ENCODE measurements around the gene NAA16. TPM values are rescaled to one million over a fixed set of nuclear protein-coding genes. Genes with fewer than 3 reads are reported as not detected.

Gene NAA16
- polyA plus RNA-seq, 1 donor from 2014 or later, result 57.0 TPM

DNA sequence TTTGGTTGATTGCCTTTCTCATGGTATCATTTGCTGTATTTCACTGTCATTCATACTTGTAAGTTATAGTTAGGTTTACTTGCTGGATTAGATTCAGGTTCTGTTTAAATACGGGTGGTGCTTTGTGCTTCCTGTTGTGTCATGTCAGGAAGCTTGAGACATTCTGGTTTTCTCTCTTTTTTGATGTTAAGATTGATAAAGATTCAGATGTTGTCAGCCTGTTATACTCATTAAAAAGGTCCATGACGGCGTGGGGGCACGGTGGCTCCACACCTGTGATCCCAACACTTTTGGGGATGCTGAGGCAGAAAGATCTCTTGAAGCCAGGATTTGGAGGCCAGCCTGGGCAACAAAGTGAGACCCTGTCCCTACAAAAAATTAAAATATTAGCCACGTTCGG, 45.7 kb downstream of the NAA16 start:
- Histone ChIP-seq H3K4me3 (ENCODE audit: low read length) (no peak overlapping the region), H2AFZ (ENCODE audit: low read depth, low read length) (no peak overlapping the region), H3K36me3 (ENCODE audit: insufficient read depth, low read length) (peaks cover 6% of the 10 kb centered on the region)

DNA sequence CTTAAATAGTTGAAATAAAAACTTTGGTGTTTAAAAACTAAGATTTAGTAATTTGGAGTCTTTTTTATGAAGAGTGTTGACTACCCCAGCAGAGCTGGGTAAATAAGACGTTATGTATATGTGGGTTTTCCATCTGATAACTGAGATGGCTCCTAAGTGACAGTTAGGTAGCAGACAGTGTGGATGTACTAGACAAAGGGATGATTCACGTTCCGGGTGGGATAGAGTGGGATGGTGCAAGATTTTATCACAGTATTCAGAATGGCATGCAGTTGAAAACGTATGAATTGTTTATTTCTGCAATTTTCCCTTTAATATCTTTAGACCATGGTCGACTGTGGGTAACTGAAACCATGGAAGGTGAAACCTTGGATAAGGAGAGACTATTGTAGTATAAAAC, 50.4 kb downstream of the NAA16 start:
- Histone ChIP-seq H3F3A (ENCODE audit: insufficient read depth, low read length, poor library complexity, severe bottlenecking) (no peaks in the 10 kb centered on the region), H3K4me2 (ENCODE audit: low read length) (no peak overlapping the region), H3K27ac (ENCODE audit: low read length) (no peak overlapping the region), H2AFZ (ENCODE audit: low read depth, low read length) (no peak overlapping the region), H3K9me3 (ENCODE audit: low read length) (no peaks in the 10 kb centered on the region), H3K4me3 (ENCODE audit: low read length) (no peak overlapping the region), H3K9me2 (ENCODE audit: insufficient read depth, low read length) (no peaks in the 10 kb centered on the region), H3K79me2 (replicated peaks; ENCODE audit: insufficient read depth, low read length) (no peaks in the 10 kb centered on the region), H3K9ac (ENCODE audit: low read length) (no peak overlapping the region), H3K36me3 (ENCODE audit: insufficient read depth, low read length) (peaks cover 6% of the 10 kb centered on the region), H3K27me3 (ENCODE audit: insufficient read depth, low read depth, low read length) (no peaks in the 10 kb centered on the region), H4K20me1 (ENCODE audit: insufficient read depth) (no peaks in the 10 kb centered on the region)
- no peak for TF ChIP-seq MXI1 (conservative IDR thresholded peaks at IDR 0.05; ENCODE audit: poor library complexity, severe bottlenecking)
- no peak for TF ChIP-seq EZH2 (IDR thresholded peaks at IDR 0.05; ENCODE audit: borderline replicate concordance, insufficient read depth, low read length, poor library complexity, severe bottlenecking)
- TF ChIP-seq EP300 (conservative IDR thresholded peaks at IDR 0.05; ENCODE audit: poor library complexity, severe bottlenecking), result no peak
- no peak for TF ChIP-seq RAD21 (conservative IDR thresholded peaks at IDR 0.05)
- TF ChIP-seq TAF1 (IDR thresholded peaks at IDR 0.05; ENCODE audit: low read depth), result no peak
- TF ChIP-seq SMC3 (conservative IDR thresholded peaks at IDR 0.05; ENCODE audit: poor library complexity), result no peak
- TF ChIP-seq, protein P1, sequence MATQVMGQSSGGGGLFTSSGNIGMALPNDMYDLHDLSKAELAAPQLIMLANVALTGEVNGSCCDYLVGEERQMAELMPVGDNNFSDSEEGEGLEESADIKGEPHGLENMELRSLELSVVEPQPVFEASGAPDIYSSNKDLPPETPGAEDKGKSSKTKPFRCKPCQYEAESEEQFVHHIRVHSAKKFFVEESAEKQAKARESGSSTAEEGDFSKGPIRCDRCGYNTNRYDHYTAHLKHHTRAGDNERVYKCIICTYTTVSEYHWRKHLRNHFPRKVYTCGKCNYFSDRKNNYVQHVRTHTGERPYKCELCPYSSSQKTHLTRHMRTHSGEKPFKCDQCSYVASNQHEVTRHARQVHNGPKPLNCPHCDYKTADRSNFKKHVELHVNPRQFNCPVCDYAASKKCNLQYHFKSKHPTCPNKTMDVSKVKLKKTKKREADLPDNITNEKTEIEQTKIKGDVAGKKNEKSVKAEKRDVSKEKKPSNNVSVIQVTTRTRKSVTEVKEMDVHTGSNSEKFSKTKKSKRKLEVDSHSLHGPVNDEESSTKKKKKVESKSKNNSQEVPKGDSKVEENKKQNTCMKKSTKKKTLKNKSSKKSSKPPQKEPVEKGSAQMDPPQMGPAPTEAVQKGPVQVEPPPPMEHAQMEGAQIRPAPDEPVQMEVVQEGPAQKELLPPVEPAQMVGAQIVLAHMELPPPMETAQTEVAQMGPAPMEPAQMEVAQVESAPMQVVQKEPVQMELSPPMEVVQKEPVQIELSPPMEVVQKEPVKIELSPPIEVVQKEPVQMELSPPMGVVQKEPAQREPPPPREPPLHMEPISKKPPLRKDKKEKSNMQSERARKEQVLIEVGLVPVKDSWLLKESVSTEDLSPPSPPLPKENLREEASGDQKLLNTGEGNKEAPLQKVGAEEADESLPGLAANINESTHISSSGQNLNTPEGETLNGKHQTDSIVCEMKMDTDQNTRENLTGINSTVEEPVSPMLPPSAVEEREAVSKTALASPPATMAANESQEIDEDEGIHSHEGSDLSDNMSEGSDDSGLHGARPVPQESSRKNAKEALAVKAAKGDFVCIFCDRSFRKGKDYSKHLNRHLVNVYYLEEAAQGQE (IDR thresholded peaks at IDR 0.05; ENCODE audit: borderline replicate concordance), result no peak
- TF ChIP-seq CTCF (IDR thresholded peaks at IDR 0.05; ENCODE audit: poor library complexity, severe bottlenecking), result no peak
- TF ChIP-seq POLR2AphosphoS5 (IDR thresholded peaks at IDR 0.05), result no peak

More for the DNA sequence above, 45.7 kb downstream of the NAA16 start:
- H3K27ac ChIP-seq (ENCODE audit: low read length), result no peak overlapping the region
- no peaks in the 10 kb centered on the region for H3K27me3 ChIP-seq (ENCODE audit: insufficient read depth, low read depth, low read length)
- no peaks in the 10 kb centered on the region for H3K9me2 ChIP-seq (ENCODE audit: insufficient read depth, low read length)
- no peaks in the 10 kb centered on the region for H3K9me3 ChIP-seq (ENCODE audit: low read length)
- H3K9ac ChIP-seq (ENCODE audit: low read length), result no peak overlapping the region
- H3K79me2 ChIP-seq (replicated peaks; ENCODE audit: insufficient read depth, low read length), result no peaks in the 10 kb centered on the region
- no peaks in the 10 kb centered on the region for H3F3A ChIP-seq (ENCODE audit: insufficient read depth, low read length, poor library complexity, severe bottlenecking)
- H4K20me1 ChIP-seq (ENCODE audit: insufficient read depth), result no peaks in the 10 kb centered on the region
- TF ChIP-seq SMC3 (conservative IDR thresholded peaks at IDR 0.05; ENCODE audit: poor library complexity) (no peak), POLR2AphosphoS5 (IDR thresholded peaks at IDR 0.05) (no peak), MXI1 (conservative IDR thresholded peaks at IDR 0.05; ENCODE audit: poor library complexity, severe bottlenecking) (no peak), TAF1 (IDR thresholded peaks at IDR 0.05; ENCODE audit: low read depth) (no peak), RAD21 (conservative IDR thresholded peaks at IDR 0.05) (no peak), CTCF (IDR thresholded peaks at IDR 0.05; ENCODE audit: poor library complexity, severe bottlenecking) (no peak), EP300 (conservative IDR thresholded peaks at IDR 0.05; ENCODE audit: poor library complexity, severe bottlenecking) (no peak), EZH2 (IDR thresholded peaks at IDR 0.05; ENCODE audit: borderline replicate concordance, insufficient read depth, low read length, poor library complexity, severe bottlenecking) (no peak)
- TF ChIP-seq, protein P1 (IDR thresholded peaks at IDR 0.05; ENCODE audit: borderline replicate concordance), result no peak
- H3K4me2 ChIP-seq (ENCODE audit: low read length), result no peak overlapping the region
